ENCODE results near the gene VPS16.
"Not testable (repeated sequence)": the region's sequence is repeated elsewhere in the genome, so short reads cannot be mapped to it uniquely, and the experiment has no call there.

Gene VPS16

DNA sequence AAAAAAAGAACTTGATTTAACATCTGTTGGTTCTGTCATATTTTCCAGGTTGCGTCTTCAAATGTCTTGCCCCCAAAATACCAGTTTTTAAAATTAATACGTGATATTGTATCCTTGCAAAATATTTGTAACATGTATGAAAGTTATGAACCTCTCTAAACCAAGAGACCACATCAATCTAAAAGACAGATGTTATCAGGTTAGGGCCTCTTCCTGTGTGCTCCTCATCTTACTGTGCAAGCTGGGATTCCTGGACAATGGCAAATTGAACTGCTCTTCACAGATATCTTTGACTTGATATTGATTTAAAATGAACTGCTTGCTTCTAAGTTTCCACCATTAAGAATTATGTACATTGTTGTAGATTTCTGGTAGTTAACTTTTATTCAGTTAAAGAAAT, 14.8 kb upstream of the VPS16 start:
- no peak for DNase-seq (ENCODE audit: low read depth)
- TF ChIP-seq, protein P1, sequence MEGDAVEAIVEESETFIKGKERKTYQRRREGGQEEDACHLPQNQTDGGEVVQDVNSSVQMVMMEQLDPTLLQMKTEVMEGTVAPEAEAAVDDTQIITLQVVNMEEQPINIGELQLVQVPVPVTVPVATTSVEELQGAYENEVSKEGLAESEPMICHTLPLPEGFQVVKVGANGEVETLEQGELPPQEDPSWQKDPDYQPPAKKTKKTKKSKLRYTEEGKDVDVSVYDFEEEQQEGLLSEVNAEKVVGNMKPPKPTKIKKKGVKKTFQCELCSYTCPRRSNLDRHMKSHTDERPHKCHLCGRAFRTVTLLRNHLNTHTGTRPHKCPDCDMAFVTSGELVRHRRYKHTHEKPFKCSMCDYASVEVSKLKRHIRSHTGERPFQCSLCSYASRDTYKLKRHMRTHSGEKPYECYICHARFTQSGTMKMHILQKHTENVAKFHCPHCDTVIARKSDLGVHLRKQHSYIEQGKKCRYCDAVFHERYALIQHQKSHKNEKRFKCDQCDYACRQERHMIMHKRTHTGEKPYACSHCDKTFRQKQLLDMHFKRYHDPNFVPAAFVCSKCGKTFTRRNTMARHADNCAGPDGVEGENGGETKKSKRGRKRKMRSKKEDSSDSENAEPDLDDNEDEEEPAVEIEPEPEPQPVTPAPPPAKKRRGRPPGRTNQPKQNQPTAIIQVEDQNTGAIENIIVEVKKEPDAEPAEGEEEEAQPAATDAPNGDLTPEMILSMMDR (conservative IDR thresholded peaks at IDR 0.05; ENCODE audit: low read depth, low read length): no peak
- H3K4me3 ChIP-seq (ENCODE audit: low read depth, low read length): no peak overlapping the region

DNA sequence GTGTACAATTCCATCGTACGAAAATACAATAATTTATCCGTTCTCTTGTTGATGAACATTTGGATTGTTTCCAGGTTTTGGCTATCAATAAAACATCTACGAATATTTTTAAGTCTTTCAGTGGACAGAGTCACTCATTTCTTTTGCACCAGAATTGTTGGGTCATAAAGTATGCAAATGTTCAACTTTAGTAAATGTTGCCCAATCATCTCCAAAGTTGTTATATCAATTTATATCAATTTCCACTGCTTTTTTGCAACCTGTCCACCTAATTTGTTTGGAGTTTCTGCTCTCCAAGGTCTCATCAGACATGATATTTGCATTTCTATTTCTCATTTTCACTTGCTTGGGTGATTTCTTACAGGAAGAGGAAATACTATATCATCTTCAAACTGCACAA, 13.9 kb upstream of the VPS16 start:
- DNase-seq (ENCODE audit: low read depth): no peak
- TF ChIP-seq, protein P1 (conservative IDR thresholded peaks at IDR 0.05; ENCODE audit: low read depth, low read length): no peak

DNA sequence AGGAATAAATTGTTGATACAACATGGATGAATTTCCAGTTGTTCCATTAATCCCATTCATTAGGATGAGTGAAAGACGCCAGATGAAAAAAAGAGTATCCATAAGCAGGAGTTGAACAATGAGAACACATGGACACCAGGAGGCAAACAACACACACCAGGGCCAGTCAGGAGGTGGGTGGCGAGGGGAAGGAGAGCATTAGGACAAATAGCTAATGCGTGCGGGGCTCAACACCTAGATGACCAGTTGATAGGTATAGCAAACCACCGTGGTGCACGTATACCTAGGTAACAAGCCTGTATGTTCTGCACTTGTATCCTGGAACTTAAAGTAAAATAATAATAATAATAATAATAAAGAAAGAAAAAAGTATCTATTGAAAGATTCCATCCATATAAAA, 11.2 kb upstream of the VPS16 start:
- no peak for DNase-seq (ENCODE audit: low read depth)
- no peak overlapping the region for H3K4me3 ChIP-seq (ENCODE audit: low read depth, low read length)
- TF ChIP-seq, protein P1 (conservative IDR thresholded peaks at IDR 0.05; ENCODE audit: low read depth, low read length): no peak

More for the DNA sequence above, 13.9 kb upstream of the VPS16 start:
- H3K4me3 ChIP-seq (ENCODE audit: low read depth, low read length): no peak overlapping the region

DNA sequence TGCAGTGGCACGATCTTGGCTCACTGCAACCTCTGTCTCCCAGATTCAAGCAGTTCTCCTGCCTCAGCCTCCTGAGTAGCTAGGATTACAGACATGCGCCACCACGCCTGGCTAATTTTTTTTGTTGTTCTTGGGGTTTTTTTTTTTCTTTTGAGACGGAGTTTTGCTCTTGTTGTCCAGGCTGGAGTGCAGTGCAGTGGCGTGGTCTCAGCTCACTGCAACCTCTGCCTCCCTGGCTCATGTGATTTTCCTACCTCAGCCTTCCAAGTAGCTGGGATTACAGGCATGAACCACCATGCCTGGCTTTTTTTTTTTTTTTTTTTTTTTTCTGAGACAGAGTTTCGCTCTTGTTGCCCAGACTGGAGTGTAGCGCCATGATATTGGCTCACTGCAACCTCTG, 9.3 kb upstream of the VPS16 start:
- DNase-seq (ENCODE audit: low read depth); H3K4me3 ChIP-seq (ENCODE audit: low read depth, low read length): not testable (repeated sequence)

DNA sequence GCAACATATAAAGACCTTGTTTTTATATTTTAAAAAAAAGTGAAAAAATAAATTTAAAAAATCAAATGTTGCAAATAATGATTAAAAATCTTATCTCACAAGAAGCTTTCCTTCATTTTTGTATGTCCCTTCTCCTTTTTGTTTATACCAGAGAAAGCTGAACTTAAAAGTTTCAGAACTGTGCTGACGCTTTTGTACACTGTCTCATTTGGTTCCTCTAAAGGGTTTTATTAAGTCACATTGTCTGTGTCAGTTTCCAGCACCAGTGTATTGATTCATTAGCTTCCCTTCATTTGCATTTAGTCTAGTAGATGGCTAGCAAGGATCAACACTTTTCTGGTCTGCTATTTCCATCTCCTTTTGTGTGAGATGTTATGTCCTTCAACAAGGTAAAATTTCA, 6.8 kb upstream of the VPS16 start:
- H3K4me3 ChIP-seq (ENCODE audit: low read depth, low read length): no peak overlapping the region
- TF ChIP-seq, protein P1 (conservative IDR thresholded peaks at IDR 0.05; ENCODE audit: low read depth, low read length): no peak
- no peak for DNase-seq (ENCODE audit: low read depth)

DNA sequence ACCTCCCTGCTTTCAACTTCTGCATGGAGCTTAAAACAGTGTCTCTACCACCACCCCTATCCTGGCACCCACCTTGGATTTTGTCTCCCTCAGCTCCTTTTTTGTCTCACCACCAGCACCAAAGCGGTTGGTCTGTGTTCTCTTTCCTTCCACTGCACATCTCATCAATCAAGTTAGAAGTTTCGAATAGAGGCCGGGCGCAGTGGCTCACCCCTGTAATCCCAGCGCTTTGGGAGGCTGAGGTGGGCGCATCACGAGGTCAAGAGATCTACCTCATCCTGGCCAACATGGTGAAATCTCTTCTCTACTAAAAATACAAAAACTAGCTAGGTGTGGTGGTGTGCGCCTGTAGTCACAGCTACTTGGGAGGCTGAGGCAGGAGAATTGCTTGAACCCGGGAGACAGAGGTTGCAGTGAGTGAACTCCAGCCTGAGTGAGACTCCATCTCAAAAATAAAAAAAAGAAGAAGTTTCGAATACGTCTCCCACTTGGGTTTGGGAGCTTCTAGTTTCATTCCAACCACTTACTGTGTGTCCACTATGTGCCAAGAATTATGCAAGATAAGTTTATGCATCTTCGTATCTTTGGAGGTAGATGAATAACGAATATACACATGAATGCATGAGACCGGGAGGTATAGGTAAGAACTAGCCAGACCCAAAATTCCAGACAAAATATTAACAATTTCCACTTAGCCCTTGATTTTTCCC, 6.0 kb upstream of the VPS16 start:
- TF ChIP-seq, protein P1 (conservative IDR thresholded peaks at IDR 0.05; ENCODE audit: low read depth, low read length): no peak
- DNase-seq (ENCODE audit: low read depth): no peak
- no peak overlapping the region for H3K4me3 ChIP-seq (ENCODE audit: low read depth, low read length)

DNA sequence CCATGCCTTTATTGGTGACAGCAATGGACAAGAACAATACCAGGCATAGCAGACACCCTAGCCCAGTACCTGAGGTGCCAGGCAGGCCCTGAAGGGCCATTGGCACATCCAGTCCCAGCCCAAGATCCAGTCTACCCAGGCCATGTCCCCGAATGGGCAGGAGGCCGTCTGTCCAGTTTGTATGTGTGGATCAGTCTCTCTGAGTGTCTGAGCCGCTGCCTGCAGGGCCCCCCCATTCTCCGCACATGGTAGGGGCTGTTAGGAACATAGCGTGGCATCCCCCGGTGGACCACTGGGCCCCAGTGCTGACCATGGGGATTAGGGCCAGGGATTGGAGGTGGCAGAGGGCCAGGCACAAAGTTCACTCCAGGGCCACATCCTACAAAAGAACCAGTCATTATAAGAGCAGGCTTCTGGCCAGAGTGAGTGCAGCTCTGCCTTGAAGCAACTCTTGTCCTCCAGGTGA, 5.2 kb upstream of the VPS16 start:
- DNase-seq (ENCODE audit: low read depth): no peak
- no peak overlapping the region for H3K4me3 ChIP-seq (ENCODE audit: low read depth, low read length)
- TF ChIP-seq, protein P1 (conservative IDR thresholded peaks at IDR 0.05; ENCODE audit: low read depth, low read length): no peak

Data from choroid plexus epithelial cell (primary cell).